Prostate gland (tissue), 2 donors: ENCODE measurements around the gene RPL7A.

Experiments
- CTCF ChIP-seq, 4 experiments: fragments of 200-600 bp in 2 of 4; fragments of 450-650 bp in 2 of 4; sonication (generic) in 2 of 4; IDR thresholded peaks; 1 replicate in 3 of 4; 2 replicates in 1 of 4; pipeline ENCODE4 v1.5.1; 2016 to 2019; ENCODE audit warnings: antibody characterized with exemption in 4 of 4, mild to moderate bottlenecking in 2 of 4, moderate library complexity in 2 of 4
- POLR2AphosphoS5 ChIP-seq: sonication (generic); formaldehyde crosslinking; IDR thresholded peaks from one replicate; pipeline ENCODE4 v1.6.1; 2017; ENCODE audit warnings: antibody characterized with exemption

DNA sequence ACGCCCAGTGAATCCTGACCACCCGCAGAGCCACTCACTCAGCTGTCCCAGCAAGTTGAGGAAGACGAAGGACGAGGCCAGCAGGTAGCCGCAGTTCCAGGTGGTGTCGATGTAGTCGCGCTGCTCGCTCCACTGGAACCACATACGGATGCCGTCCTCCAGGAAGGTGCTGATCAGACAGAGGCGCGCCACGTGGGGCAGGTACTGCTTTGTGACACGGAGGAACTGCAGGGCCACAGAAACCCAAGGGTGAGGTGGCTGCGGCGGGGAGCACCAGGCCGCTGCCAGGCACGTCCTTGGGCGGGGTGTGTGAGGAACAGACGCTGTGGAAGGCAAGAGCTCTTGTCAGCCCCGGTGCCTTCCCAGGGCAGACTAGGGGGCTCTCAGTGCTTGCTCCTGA is 19.2 kb downstream of the RPL7A start:
- TF ChIP-seq CTCF (IDR thresholded peaks at IDR 0.05) (no peak), POLR2AphosphoS5 (no peak)
